ENCODE measurements around the gene GRIP2.

The GRIP2 gene

DNA sequence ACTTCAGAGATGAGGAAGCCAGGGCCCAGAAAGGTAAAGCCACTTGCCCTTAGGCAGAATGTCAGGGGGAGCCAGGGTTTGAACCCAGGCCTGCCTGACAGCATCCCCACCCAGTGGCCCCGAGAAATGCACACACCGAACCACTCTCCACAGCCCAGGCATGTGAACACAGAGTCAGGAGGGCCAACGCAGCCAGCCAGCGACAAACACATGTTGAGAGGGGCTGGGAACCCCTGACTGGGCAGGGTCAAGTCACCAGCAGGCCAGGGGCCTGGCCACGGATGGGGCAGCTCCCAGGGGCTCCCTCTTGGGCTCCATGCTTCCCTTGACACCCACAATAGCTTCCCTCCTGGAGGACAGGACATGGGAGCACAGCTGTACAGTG is 5.1 kb upstream of the GRIP2 start:
- Histone ChIP-seq H3K4me3 (ENCODE audit: insufficient read length, low read depth) (no peak overlapping the region), H3K27me3 (ENCODE audit: insufficient read depth, insufficient read length) (peaks cover 22% of the 10 kb centered on the region), H3K4me1 (ENCODE audit: insufficient read depth, insufficient read length) (peaks cover 22% of the 10 kb centered on the region), H3K9me3 (ENCODE audit: insufficient read depth, low read length) (no peaks in the 10 kb centered on the region), H3K9ac (ENCODE audit: insufficient read length, low read depth) (no peak overlapping the region), H3K36me3 (ENCODE audit: insufficient read depth, insufficient read length, low read length) (no peaks in the 10 kb centered on the region)
- DNase-seq (ENCODE audit: low read depth, low spot score): no peak
- TF ChIP-seq YY1 (IDR thresholded peaks at IDR 0.05; ENCODE audit: insufficient read depth, insufficient read length) (no peak), ZNF274 (IDR thresholded peaks at IDR 0.05; ENCODE audit: low read depth, low read length) (no peak), SUZ12 (IDR thresholded peaks at IDR 0.05; ENCODE audit: extremely low read depth, insufficient read depth, insufficient read length) (no peak)

DNA sequence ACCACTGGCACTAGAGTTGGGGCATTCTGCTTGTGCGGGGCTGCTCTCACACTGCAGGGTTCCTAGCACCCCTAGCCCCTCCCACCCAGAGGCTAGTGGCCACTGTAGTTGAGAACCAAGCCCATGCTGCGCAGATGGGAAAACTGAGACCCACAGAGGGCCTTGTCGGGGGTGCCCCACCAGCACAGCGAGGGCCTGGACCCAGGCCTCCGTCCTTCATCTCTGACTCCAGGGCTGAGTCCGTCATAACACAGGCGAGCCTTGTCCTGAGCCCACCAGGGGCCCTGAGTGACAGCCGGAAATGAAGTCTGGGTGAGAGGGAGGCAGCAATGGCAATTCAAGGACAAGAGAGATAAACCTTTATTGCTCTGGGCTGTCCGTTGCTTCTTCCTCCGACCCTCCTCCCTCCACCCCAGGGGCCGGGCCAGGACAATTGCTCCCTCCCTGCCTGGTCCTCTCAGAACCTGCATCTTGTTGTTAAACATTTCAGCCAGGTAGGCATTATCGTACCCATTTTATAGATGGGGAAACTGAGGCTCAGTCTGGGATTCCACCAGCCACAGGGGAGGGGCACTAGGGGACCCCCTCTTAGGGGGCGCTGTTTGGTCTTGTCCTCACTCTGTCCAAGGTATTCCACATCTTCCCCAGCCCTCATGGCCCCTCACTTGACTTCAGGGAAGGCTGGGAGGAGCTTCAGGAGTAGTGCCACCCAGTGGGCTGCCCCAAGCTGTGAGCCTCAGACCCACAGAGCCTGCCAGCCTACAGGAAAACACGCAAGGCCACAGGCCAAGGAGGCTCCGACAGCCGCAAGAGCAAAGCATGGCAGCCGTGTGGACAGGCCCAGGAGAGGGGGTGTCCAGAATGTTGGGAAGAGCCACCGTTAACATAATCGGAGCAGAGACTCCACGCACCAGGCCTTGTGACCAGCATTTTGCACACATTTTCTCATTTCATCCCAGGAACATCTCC is 4.4 kb upstream of the GRIP2 start:
- peaks cover 22% of the 10 kb centered on the region for H3K27me3 ChIP-seq (ENCODE audit: insufficient read depth, insufficient read length)
- TF ChIP-seq YY1 (IDR thresholded peaks at IDR 0.05; ENCODE audit: insufficient read depth, insufficient read length) (no peak), ZNF274 (IDR thresholded peaks at IDR 0.05; ENCODE audit: low read depth, low read length) (no peak), SUZ12 (IDR thresholded peaks at IDR 0.05; ENCODE audit: extremely low read depth, insufficient read depth, insufficient read length) (no peak)
- no peaks in the 10 kb centered on the region for H3K9me3 ChIP-seq (ENCODE audit: insufficient read depth, low read length)
- H3K9ac ChIP-seq (ENCODE audit: insufficient read length, low read depth): no peak overlapping the region
- no peak overlapping the region for H3K4me3 ChIP-seq (ENCODE audit: insufficient read length, low read depth)
- DNase-seq (ENCODE audit: low read depth, low spot score): no peak
- H3K4me1 ChIP-seq (ENCODE audit: insufficient read depth, insufficient read length): peaks cover 25% of the 10 kb centered on the region
- no peaks in the 10 kb centered on the region for H3K36me3 ChIP-seq (ENCODE audit: insufficient read depth, insufficient read length, low read length)

DNA sequence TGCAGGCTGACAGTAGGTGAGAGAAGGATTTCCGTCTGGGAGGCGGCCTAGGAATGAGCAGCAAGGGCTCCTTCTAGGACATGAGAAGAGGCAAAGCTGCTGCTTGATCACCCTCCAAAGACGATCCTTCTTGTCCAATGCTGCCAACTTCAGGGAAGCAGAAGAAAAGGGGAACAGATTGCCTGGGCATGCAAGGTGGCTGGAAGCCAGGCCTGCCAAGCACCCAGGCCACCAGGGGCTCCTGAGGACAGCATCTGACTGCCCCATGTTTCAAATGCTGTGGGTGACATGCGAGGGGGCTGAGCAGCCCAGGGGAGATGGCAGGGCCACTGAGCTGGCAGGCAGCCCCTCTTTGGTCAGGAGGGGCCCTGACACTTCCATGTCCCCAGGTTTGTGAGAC is 3.3 kb upstream of the GRIP2 start:
- Histone ChIP-seq H3K9me3 (ENCODE audit: insufficient read depth, low read length) (no peaks in the 10 kb centered on the region), H3K27me3 (ENCODE audit: insufficient read depth, insufficient read length) (peaks cover 16% of the 10 kb centered on the region), H3K4me3 (ENCODE audit: insufficient read length, low read depth) (no peak overlapping the region), H3K4me1 (ENCODE audit: insufficient read depth, insufficient read length) (peaks cover 22% of the 10 kb centered on the region), H3K9ac (ENCODE audit: insufficient read length, low read depth) (no peak overlapping the region), H3K36me3 (ENCODE audit: insufficient read depth, insufficient read length, low read length) (no peaks in the 10 kb centered on the region)
- DNase-seq (ENCODE audit: low read depth, low spot score): no peak
- TF ChIP-seq YY1 (IDR thresholded peaks at IDR 0.05; ENCODE audit: insufficient read depth, insufficient read length) (no peak), SUZ12 (IDR thresholded peaks at IDR 0.05; ENCODE audit: extremely low read depth, insufficient read depth, insufficient read length) (no peak), ZNF274 (IDR thresholded peaks at IDR 0.05; ENCODE audit: low read depth, low read length) (no peak)

DNA sequence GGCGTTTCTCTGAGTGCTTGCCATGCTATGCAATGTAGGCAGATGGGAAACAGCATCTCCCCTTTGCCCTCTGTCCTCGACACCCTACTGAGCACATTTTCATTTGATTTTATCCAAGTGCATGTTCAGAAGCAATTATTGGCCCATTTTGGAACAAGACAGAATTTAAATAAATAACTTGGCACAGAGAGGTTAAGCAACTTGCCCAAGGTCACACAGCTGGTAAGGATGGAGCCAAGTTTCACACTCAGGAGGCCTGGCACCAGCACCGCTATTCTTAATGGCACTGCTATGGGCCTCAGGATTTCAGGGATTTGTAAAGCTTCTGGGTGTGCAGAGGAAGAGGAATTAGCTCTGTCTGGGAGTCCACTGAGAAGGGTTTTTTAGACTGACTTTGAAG is 2.5 kb upstream of the GRIP2 start:
- TF ChIP-seq ZNF274 (IDR thresholded peaks at IDR 0.05; ENCODE audit: low read depth, low read length) (no peak), YY1 (IDR thresholded peaks at IDR 0.05; ENCODE audit: insufficient read depth, insufficient read length) (no peak), SUZ12 (IDR thresholded peaks at IDR 0.05; ENCODE audit: extremely low read depth, insufficient read depth, insufficient read length) (no peak)
- DNase-seq (ENCODE audit: low read depth, low spot score): no peak
- Histone ChIP-seq H3K4me3 (ENCODE audit: insufficient read length, low read depth) (no peak overlapping the region), H3K36me3 (ENCODE audit: insufficient read depth, insufficient read length, low read length) (no peaks in the 10 kb centered on the region), H3K4me1 (ENCODE audit: insufficient read depth, insufficient read length) (peaks cover 20% of the 10 kb centered on the region), H3K9ac (ENCODE audit: insufficient read length, low read depth) (no peak overlapping the region), H3K9me3 (ENCODE audit: insufficient read depth, low read length) (no peaks in the 10 kb centered on the region), H3K27me3 (ENCODE audit: insufficient read depth, insufficient read length) (peaks cover 9% of the 10 kb centered on the region)

DNA sequence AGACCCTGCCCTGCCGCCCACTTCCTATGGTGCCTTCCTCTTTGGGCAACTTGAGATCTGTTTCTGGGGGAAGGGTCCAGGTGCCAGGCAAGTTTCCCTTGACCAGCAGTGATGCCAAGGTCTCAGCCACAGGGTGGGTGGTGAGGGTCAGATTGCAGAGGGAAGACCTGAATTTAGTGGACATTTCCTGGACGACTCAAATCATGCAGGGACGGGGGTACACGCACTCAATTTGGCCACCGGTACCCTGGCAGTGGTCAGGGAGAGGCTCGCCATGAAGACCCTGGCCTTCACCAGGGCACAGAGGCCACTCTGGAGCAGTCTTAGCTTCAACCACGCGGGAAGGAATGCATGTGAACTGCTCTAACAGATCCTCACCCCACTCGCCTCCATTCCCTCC is 1.5 kb upstream of the GRIP2 start:
- Histone ChIP-seq H3K9me3 (ENCODE audit: insufficient read depth, low read length) (no peaks in the 10 kb centered on the region), H3K27me3 (ENCODE audit: insufficient read depth, insufficient read length) (peaks cover 4% of the 10 kb centered on the region), H3K4me1 (ENCODE audit: insufficient read depth, insufficient read length) (peaks cover 24% of the 10 kb centered on the region), H3K9ac (ENCODE audit: insufficient read length, low read depth) (no peak overlapping the region), H3K4me3 (ENCODE audit: insufficient read length, low read depth) (no peak overlapping the region), H3K36me3 (ENCODE audit: insufficient read depth, insufficient read length, low read length) (no peaks in the 10 kb centered on the region)
- TF ChIP-seq SUZ12 (IDR thresholded peaks at IDR 0.05; ENCODE audit: extremely low read depth, insufficient read depth, insufficient read length): no peak
- no peak for TF ChIP-seq ZNF274 (IDR thresholded peaks at IDR 0.05; ENCODE audit: low read depth, low read length)
- TF ChIP-seq YY1 (IDR thresholded peaks at IDR 0.05; ENCODE audit: insufficient read depth, insufficient read length): no peak
- DNase-seq (ENCODE audit: low read depth, low spot score): no peak

DNA sequence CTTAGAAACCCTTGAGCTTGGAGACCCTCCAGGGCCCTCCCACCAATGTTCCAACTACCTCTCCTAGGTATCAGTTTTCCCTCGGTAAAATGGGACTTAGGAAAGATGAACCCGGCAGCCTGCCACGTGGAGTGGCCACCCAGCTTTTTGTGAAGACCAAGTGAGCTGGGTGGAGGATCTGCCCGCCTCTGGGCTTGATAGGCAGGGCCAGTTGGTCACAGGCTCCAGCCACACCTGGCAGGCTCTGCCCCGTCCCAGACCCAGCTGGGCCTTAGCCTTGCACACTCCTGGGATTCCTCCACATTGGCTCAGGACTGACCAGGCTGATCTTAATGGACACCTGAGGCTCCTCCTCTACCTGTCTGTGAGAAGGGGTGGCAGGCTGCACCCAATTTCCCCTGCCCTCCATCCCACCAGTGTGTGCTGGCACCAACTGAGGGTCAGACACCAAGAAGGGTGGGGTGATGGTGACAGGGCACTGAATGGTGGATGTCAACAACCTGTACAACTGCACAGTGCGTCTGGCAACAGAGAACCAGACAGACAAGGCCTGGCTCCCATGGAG is 761 bp upstream of the GRIP2 start:
- Histone ChIP-seq H3K4me3 (ENCODE audit: insufficient read length, low read depth) (no peak overlapping the region), H3K27me3 (ENCODE audit: insufficient read depth, insufficient read length) (peaks cover 3% of the 10 kb centered on the region), H3K36me3 (ENCODE audit: insufficient read depth, insufficient read length, low read length) (no peaks in the 10 kb centered on the region), H3K4me1 (ENCODE audit: insufficient read depth, insufficient read length) (peaks cover 27% of the 10 kb centered on the region), H3K9ac (ENCODE audit: insufficient read length, low read depth) (no peak overlapping the region), H3K9me3 (ENCODE audit: insufficient read depth, low read length) (no peaks in the 10 kb centered on the region)
- TF ChIP-seq ZNF274 (IDR thresholded peaks at IDR 0.05; ENCODE audit: low read depth, low read length) (no peak), YY1 (IDR thresholded peaks at IDR 0.05; ENCODE audit: insufficient read depth, insufficient read length) (no peak), SUZ12 (IDR thresholded peaks at IDR 0.05; ENCODE audit: extremely low read depth, insufficient read depth, insufficient read length) (no peak)
- no peak for DNase-seq (ENCODE audit: low read depth, low spot score)

DNA sequence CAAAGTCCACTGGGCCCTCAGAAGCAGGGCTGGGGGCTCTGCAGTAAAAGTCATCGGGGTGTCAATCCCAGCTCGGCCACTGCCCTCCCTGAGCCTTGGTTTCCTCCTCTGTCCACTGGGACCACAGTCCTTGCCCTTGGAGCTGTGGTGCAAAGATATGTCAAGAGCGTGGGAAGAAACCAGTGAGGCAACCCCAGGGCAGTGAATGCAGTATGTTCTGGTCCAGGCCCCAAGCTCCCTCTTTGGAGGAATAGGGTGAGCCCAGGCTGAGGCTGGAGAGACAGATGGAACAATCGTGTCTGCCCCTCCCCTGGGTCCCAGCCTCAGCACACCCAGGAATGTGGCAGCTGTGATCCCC is 779 bp downstream of the GRIP2 start:
- Histone ChIP-seq H3K4me3 (ENCODE audit: insufficient read length, low read depth) (no peak overlapping the region), H3K9me3 (ENCODE audit: insufficient read depth, low read length) (no peaks in the 10 kb centered on the region), H3K4me1 (ENCODE audit: insufficient read depth, insufficient read length) (peaks cover 35% of the 10 kb centered on the region), H3K27me3 (ENCODE audit: insufficient read depth, insufficient read length) (no peaks in the 10 kb centered on the region), H3K36me3 (ENCODE audit: insufficient read depth, insufficient read length, low read length) (no peaks in the 10 kb centered on the region), H3K9ac (ENCODE audit: insufficient read length, low read depth) (no peak overlapping the region)
- TF ChIP-seq ZNF274 (IDR thresholded peaks at IDR 0.05; ENCODE audit: low read depth, low read length): no peak
- TF ChIP-seq SUZ12 (IDR thresholded peaks at IDR 0.05; ENCODE audit: extremely low read depth, insufficient read depth, insufficient read length): no peak
- no peak for TF ChIP-seq YY1 (IDR thresholded peaks at IDR 0.05; ENCODE audit: insufficient read depth, insufficient read length)
- DNase-seq (ENCODE audit: low read depth, low spot score): no peak
